Mesenchymal stem cell (in vitro differentiated cells and primary cell): ENCODE results near the gene CD109.
A peak's percentile ranks its signal among the peaks of the same experiment; 100 is the strongest.
"Not testable (repeated sequence)": the region's sequence is repeated elsewhere in the genome, so short reads cannot be mapped to it uniquely, and the experiment has no call there.

Experiments used
- DNase-seq: peaks from one replicate; pipeline ENCODE4 v3.0.0-alpha.2; 2013
- H2AFZ ChIP-seq: one replicate; pipeline ENCODE4 v1.6.1; 2013; ENCODE audit warnings: low read depth, mild to moderate bottlenecking, control low read depth, inconsistent platforms, low read length, moderate library complexity
- H2AK5ac ChIP-seq: 2 replicates; pipeline ENCODE4 v1.6.1; 2013; ENCODE audit warnings: low read length, moderate library complexity, mild to moderate bottlenecking, inconsistent platforms; ENCODE audit not compliant: severe bottlenecking
- H2BK120ac ChIP-seq: one replicate; pipeline ENCODE4 v1.6.1; 2013; ENCODE audit warnings: low read depth, mild to moderate bottlenecking, inconsistent platforms, low read length, moderate library complexity
- H2BK12ac ChIP-seq, 2 experiments: one replicate each; pipeline ENCODE4 v1.6.1; 2013; ENCODE audit warnings: inconsistent platforms in 2 of 2, low read length in 2 of 2, mild to moderate bottlenecking in 2 of 2, moderate library complexity in 2 of 2, control low read depth in 1 of 2
- H2BK15ac ChIP-seq: one replicate; pipeline ENCODE4 v1.6.1; 2013; ENCODE audit warnings: mild to moderate bottlenecking, low read depth, inconsistent platforms; ENCODE audit not compliant: poor library complexity, severe bottlenecking
- H2BK5ac ChIP-seq: 2 replicates; pipeline ENCODE4 v1.6.1; 2013; ENCODE audit warnings: low read depth, mild to moderate bottlenecking, low read length, control low read depth, inconsistent platforms; ENCODE audit not compliant: poor library complexity, severe bottlenecking
- H3K14ac ChIP-seq, 2 experiments: one replicate each; pipeline ENCODE4 v1.6.1; 2013; ENCODE audit warnings: inconsistent platforms in 2 of 2, low read length in 2 of 2, control low read depth in 1 of 2, mild to moderate bottlenecking in 1 of 2, moderate library complexity in 1 of 2
- H3K18ac ChIP-seq, 2 experiments: one replicate each; pipeline ENCODE4 v1.6.1; 2013; ENCODE audit warnings: inconsistent platforms in 2 of 2, low read length in 2 of 2, control low read depth in 1 of 2, low read depth in 1 of 2, mild to moderate bottlenecking in 1 of 2
- H3K23ac ChIP-seq, 2 experiments: one replicate each; pipeline ENCODE4 v1.6.1; 2013; ENCODE audit warnings: inconsistent platforms in 2 of 2, low read length in 2 of 2, mild to moderate bottlenecking in 2 of 2, moderate library complexity in 2 of 2, control low read depth in 1 of 2
- H3K27ac ChIP-seq: 2 replicates; pipeline ENCODE4 v1.5.1; 2013; ENCODE audit warnings: mild to moderate bottlenecking, moderate library complexity, low read length, control low read depth, inconsistent platforms; ENCODE audit not compliant: poor library complexity, severe bottlenecking
- H3K27me3 ChIP-seq, 2 experiments: 2 replicates each; pipeline versions ENCODE4 v1.6.1 to v1.7.0; 2013; ENCODE audit warnings: low read length in 2 of 2, mild to moderate bottlenecking in 2 of 2, moderate library complexity in 2 of 2, control low read depth in 1 of 2, inconsistent platforms in 1 of 2; ENCODE audit not compliant: control insufficient read depth in 1 of 2, insufficient read depth in 1 of 2
- H3K36me3 ChIP-seq, 2 experiments: 2 replicates each; pipeline versions ENCODE4 v1.6.1 to v1.7.0; 2013; ENCODE audit warnings: low read length in 2 of 2, control low read depth in 1 of 2, inconsistent platforms in 1 of 2, low read depth in 1 of 2, mild to moderate bottlenecking in 1 of 2; ENCODE audit not compliant: insufficient read depth in 2 of 2, control insufficient read depth in 1 of 2
- H3K4ac ChIP-seq, 2 experiments: one replicate each; pipeline ENCODE4 v1.6.1; 2013; ENCODE audit warnings: inconsistent platforms in 2 of 2, low read length in 2 of 2, mild to moderate bottlenecking in 2 of 2, moderate library complexity in 2 of 2, control low read depth in 1 of 2, low read depth in 1 of 2
- H3K4me1 ChIP-seq: 2 replicates; pipeline ENCODE4 v1.6.1; 2013; ENCODE audit warnings: low read depth, low read length, control low read depth; ENCODE audit not compliant: control insufficient read depth, insufficient read depth
- H3K4me2 ChIP-seq: 2 replicates; pipeline ENCODE4 v1.6.1; 2013; ENCODE audit warnings: low read length, mild to moderate bottlenecking, inconsistent platforms; ENCODE audit not compliant: poor library complexity, severe bottlenecking
- H3K4me3 ChIP-seq, 2 experiments: 2 replicates each; pipeline versions ENCODE4 v1.5.1 to v1.7.0; 2013; ENCODE audit warnings: low read length in 2 of 2, mild to moderate bottlenecking in 2 of 2, control low read depth in 1 of 2, low read depth in 1 of 2; ENCODE audit not compliant: insufficient read depth in 1 of 2
- H3K79me1 ChIP-seq: replicated peaks from 2 replicates; pipeline ENCODE4 v1.6.1; 2013; ENCODE audit warnings: mild to moderate bottlenecking, control low read depth, low read length, inconsistent platforms; ENCODE audit not compliant: poor library complexity, severe bottlenecking
- H3K9ac ChIP-seq: 2 replicates; pipeline ENCODE4 v1.7.0; 2013; ENCODE audit warnings: mild to moderate bottlenecking, low read length, moderate library complexity
- H3K9me3 ChIP-seq: 2 replicates; pipeline ENCODE4 v1.7.0; 2013; ENCODE audit warnings: mild to moderate bottlenecking, low read length; ENCODE audit not compliant: control insufficient read depth
- H4K8ac ChIP-seq: one replicate; pipeline ENCODE4 v1.6.1; 2013; ENCODE audit warnings: inconsistent platforms, mild to moderate bottlenecking, low read length, moderate library complexity
- H4K91ac ChIP-seq: one replicate; pipeline ENCODE4 v1.6.1; 2013; ENCODE audit warnings: mild to moderate bottlenecking, low read length, inconsistent platforms
- WGBS: methylation state at CpG from one replicate; pipeline ENCODE4 v1.1.7; 2013; ENCODE audit warnings: mixed read lengths; 5-methylcytosine and 5-hydroxymethylcytosine counted together

CD109 gene

GRCh38 chr6:73715111-73715508 lies 19.1 kb downstream of the CD109 start:
- H2BK120ac ChIP-seq, H3K4me2 ChIP-seq, H2AFZ ChIP-seq, H2BK5ac ChIP-seq, H2BK15ac ChIP-seq, H3K14ac ChIP-seq, H3K9ac ChIP-seq, H3K4me3 ChIP-seq, H3K9me3 ChIP-seq, H3K23ac ChIP-seq, H4K8ac ChIP-seq, H4K91ac ChIP-seq, H3K27ac ChIP-seq, H2AK5ac ChIP-seq, H3K27me3 ChIP-seq, H3K4ac ChIP-seq, H3K79me1 ChIP-seq: not testable (repeated sequence)
- peak overlapping the region in 1 of 2 experiments; percentile 60 for H2BK12ac ChIP-seq
- peak overlapping the region in 1 of 2 experiments; percentile 43 for H3K18ac ChIP-seq
- peaks cover 0 to 33% of the 10 kb centered on the region in 2 experiments for H3K36me3 ChIP-seq
- 38% methylated on average over 4 of the region's 5 CpGs for WGBS
- H3K4me1 ChIP-seq: peaks cover 11% of the 10 kb centered on the region
- DNase-seq: peak; percentile 79

DNA sequence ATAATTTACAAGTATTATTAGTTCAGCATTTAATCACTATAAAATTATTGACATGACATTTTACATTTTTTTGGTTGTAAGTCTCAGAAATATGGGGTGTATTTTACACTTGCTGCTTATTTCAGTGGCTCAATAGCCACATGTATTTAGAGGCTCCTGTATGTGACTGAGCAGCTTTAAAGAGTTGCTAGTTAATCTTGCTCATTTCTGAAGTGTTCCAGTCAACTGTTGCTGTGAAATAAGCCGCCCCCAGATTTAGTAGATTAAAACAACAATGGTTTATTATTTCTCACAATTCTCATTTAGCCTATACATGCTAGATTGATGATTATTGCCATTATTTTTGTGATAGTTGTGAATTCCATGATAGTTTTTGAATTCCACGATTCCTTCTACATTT lies 23.0 kb downstream of the CD109 start:
- Histone ChIP-seq H4K8ac (no peak overlapping the region), H3K79me1 (peaks cover 9% of the 10 kb centered on the region), H3K18ac (no peak overlapping the region), H3K4me2 (no peak overlapping the region), H2BK12ac (no peak overlapping the region), H3K14ac (no peak overlapping the region), H3K27ac (no peak overlapping the region), H4K91ac (no peak overlapping the region), H3K4ac (no peak overlapping the region), H3K9ac (no peak overlapping the region), H2BK120ac (no peak overlapping the region), H2AK5ac (no peak overlapping the region), H3K23ac (no peak overlapping the region), H3K36me3 (peaks cover 0 to 30% of the 10 kb centered on the region in 2 experiments), H2AFZ (no peak overlapping the region), H3K9me3 (no peaks in the 10 kb centered on the region), H3K4me1 (peaks cover 9% of the 10 kb centered on the region), H3K4me3 (no peak overlapping the region), H2BK5ac (no peak overlapping the region), H2BK15ac (no peak overlapping the region), H3K27me3 (no peaks in the 10 kb centered on the region)
- WGBS: no CpG with 5 or more reads among the region's 2 CpGs
- no peak for DNase-seq

- peak; percentile 95 for DNase-seq
- H4K91ac ChIP-seq: peak overlapping the region; percentile 99
- H3K27me3 ChIP-seq: no peaks in the 10 kb centered on the region
- H3K4me3 ChIP-seq: no peak overlapping the region
- H3K79me1 ChIP-seq: peaks cover 7% of the 10 kb centered on the region
- peak overlapping the region; percentile 18 for H3K27ac ChIP-seq
- H2BK12ac ChIP-seq: peak overlapping the region; percentile 73 to 98
- WGBS: 14% methylated on average over 8 of the region's 9 CpGs
- H3K4ac ChIP-seq: peak overlapping the region in 1 of 2 experiments; percentile 21
- H3K36me3 ChIP-seq: peaks cover 3 to 49% of the 10 kb centered on the region in 2 experiments
- peak overlapping the region; percentile 70 to 98 for H3K18ac ChIP-seq
- H3K14ac ChIP-seq: no peak overlapping the region
- H2BK120ac ChIP-seq: peak overlapping the region; percentile 94
- no peak overlapping the region for H3K4me2 ChIP-seq
- peaks cover 5% of the 10 kb centered on the region for H3K4me1 ChIP-seq
- H2BK5ac ChIP-seq: no peak overlapping the region
- no peak overlapping the region for H3K23ac ChIP-seq
- no peak overlapping the region for H2AFZ ChIP-seq
- H3K9me3 ChIP-seq: no peaks in the 10 kb centered on the region
- peak overlapping the region; percentile 100 for H4K8ac ChIP-seq
- H3K9ac ChIP-seq: peak overlapping the region; percentile 86
- H2BK15ac ChIP-seq: peak overlapping the region; percentile 48
- no peak overlapping the region for H2AK5ac ChIP-seq
These were observed 26.5 kb downstream of the CD109 start for GRCh38 chr6:73722318-73723060.

- H2AK5ac ChIP-seq, H4K91ac ChIP-seq, DNase-seq, H3K23ac ChIP-seq, H2BK15ac ChIP-seq, H3K4me2 ChIP-seq, H4K8ac ChIP-seq, H3K27me3 ChIP-seq, H3K18ac ChIP-seq, H3K27ac ChIP-seq, H3K14ac ChIP-seq, H2AFZ ChIP-seq, H3K9me3 ChIP-seq, H2BK5ac ChIP-seq, H2BK120ac ChIP-seq, H3K79me1 ChIP-seq, H3K4ac ChIP-seq, H3K4me3 ChIP-seq, H3K4me1 ChIP-seq: not testable (repeated sequence)
- peak overlapping the region in 1 of 2 experiments; percentile 88 for H2BK12ac ChIP-seq
- H3K36me3 ChIP-seq: peaks cover 3 to 54% of the 10 kb centered on the region in 2 experiments
- WGBS: 100% methylated on average over 1 of the region's 2 CpGs
- H3K9ac ChIP-seq: peak overlapping the region; percentile 86
These were observed 27.5 kb downstream of the CD109 start for GRCh38 chr6:73723480-73723879.
